ENCODE data around the gene CFAP97D1.

The CFAP97D1 gene

DNA sequence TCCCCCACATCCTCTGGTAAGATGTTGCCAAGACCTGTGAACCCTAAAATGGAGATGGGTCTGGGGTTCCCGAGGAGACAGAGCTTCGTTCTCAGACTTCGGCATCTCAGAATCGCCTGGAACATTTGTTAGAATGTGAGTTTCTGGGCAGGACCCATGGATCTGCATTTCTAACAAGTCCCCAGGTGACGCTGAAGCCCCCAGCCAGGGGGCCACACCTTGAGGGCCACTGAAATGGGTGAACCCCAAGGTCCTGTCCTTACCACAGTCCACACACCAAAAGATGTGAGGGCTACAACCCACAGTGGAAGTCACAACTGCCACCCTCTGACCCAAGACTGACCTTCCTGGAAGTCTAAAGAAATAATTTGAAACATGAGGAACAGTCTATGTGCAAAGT lies 38.7 kb downstream of the CFAP97D1 start:
- POLR2A ChIA-PET: interaction anchor here (2.3 kb wide), 1 partner anchor 12 kb away, joined by 9 read pairs; no protein-coding TSS in a partner anchor

DNA sequence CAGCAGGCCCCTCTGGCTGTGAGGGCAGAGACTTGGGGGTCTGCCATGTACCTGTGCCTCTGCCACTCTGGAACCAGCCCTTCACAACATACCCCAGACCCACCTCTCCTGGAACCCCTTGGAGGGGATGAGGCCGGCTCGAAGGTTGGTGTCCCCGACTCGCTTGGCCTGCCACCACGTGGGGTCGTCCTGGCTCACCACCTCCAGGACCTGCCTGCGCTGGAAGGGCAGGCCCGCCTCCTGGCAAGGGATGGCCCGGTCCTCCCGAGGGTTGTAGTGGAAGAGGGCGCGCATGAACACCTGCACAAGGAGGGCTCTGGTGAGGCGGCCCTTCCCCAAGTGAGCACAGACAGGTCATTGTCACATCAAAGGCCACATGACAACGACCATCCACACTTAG lies 40.5 kb downstream of the CFAP97D1 start:
- DNase-seq (ENCODE audit: extremely low spot score): no peak
- TF ChIP-seq ZNF384 (IDR thresholded peaks at IDR 0.05) (no peak), L3MBTL2 (conservative IDR thresholded peaks at IDR 0.05) (no peak), ELF4 (IDR thresholded peaks at IDR 0.05) (no peak), SP1 (IDR thresholded peaks at IDR 0.05) (no peak), SUZ12 (IDR thresholded peaks at IDR 0.05) (no peak), PKNOX1 (IDR thresholded peaks at IDR 0.05) (no peak), FOXA1 (IDR thresholded peaks at IDR 0.05) (no peak), FOXK2 (IDR thresholded peaks at IDR 0.05) (no peak), LEF1 (IDR thresholded peaks at IDR 0.05; ENCODE audit: borderline replicate concordance) (no peak), NFRKB (IDR thresholded peaks at IDR 0.05) (no peak), TARDBP (IDR thresholded peaks at IDR 0.05) (no peak), BHLHE40 (IDR thresholded peaks at IDR 0.05; ENCODE audit: borderline replicate concordance) (no peak), HDGF (IDR thresholded peaks at IDR 0.05; ENCODE audit: borderline replicate concordance) (no peak), FOXM1 (IDR thresholded peaks at IDR 0.05; ENCODE audit: borderline replicate concordance) (no peak), ARNT (IDR thresholded peaks at IDR 0.05) (no peak), CTBP1 (IDR thresholded peaks at IDR 0.05; ENCODE audit: borderline replicate concordance) (no peak)
- ChIA-PET POLR2A (no interaction called here), CTCF (no interaction called here)

More for the DNA sequence above, 38.7 kb downstream of the CFAP97D1 start:
- no peak for TF ChIP-seq FOXK2 (IDR thresholded peaks at IDR 0.05)
- no peak for TF ChIP-seq ELF4 (IDR thresholded peaks at IDR 0.05)
- TF ChIP-seq SUZ12 (IDR thresholded peaks at IDR 0.05): no peak
- no peak for TF ChIP-seq NFRKB (IDR thresholded peaks at IDR 0.05)
- no peak for TF ChIP-seq SP1 (IDR thresholded peaks at IDR 0.05)
- no peak for TF ChIP-seq L3MBTL2 (conservative IDR thresholded peaks at IDR 0.05)
- no peak for TF ChIP-seq TARDBP (IDR thresholded peaks at IDR 0.05)
- no peak for TF ChIP-seq HDGF (IDR thresholded peaks at IDR 0.05; ENCODE audit: borderline replicate concordance)
- TF ChIP-seq LEF1 (IDR thresholded peaks at IDR 0.05; ENCODE audit: borderline replicate concordance): no peak
- TF ChIP-seq PKNOX1 (IDR thresholded peaks at IDR 0.05): no peak
- TF ChIP-seq ZNF384 (IDR thresholded peaks at IDR 0.05): no peak
- TF ChIP-seq ARNT (IDR thresholded peaks at IDR 0.05): no peak
- TF ChIP-seq CTBP1 (IDR thresholded peaks at IDR 0.05; ENCODE audit: borderline replicate concordance): no peak
- TF ChIP-seq FOXM1 (IDR thresholded peaks at IDR 0.05; ENCODE audit: borderline replicate concordance): no peak
- TF ChIP-seq BHLHE40 (IDR thresholded peaks at IDR 0.05; ENCODE audit: borderline replicate concordance): no peak
- TF ChIP-seq FOXA1 (IDR thresholded peaks at IDR 0.05): no peak
- CTCF ChIA-PET: no interaction called here
- DNase-seq (ENCODE audit: extremely low spot score): no peak

DNA sequence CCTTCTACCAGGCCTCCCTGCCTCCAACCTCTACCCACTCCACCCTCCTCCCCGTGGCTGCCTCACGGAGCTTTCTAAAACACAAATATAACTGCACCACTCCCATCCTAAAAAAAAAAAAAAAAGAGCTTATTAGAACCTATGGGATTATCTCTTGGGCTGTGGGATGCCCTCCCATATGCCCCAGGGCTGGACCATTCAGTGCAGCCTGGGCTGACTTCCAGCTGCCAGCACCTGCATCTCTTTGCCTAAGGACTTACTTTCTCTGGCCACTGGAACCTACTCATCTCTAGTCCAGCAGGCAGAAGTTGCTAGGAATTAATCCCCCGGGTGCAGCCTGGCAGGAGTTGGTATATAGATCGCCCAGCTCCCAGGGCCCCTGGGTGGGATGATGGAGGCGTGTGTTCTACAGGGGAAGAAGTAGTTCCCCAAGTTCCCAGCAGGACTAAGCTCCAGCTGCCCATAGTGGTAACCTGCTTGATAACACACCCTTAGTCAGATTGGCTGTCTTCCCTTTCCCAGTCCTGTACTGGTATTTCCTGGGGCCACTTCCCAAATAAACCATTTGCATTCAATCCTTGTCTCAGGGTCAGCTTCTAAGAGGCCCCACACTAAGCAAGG lies 42.4 kb downstream of the CFAP97D1 start:
- CTCF ChIA-PET: no interaction called here
- no peak for TF ChIP-seq FOXM1 (IDR thresholded peaks at IDR 0.05; ENCODE audit: borderline replicate concordance)
- no peak for TF ChIP-seq CTBP1 (IDR thresholded peaks at IDR 0.05; ENCODE audit: borderline replicate concordance)
- no peak for TF ChIP-seq L3MBTL2 (conservative IDR thresholded peaks at IDR 0.05)
- TF ChIP-seq ARNT (IDR thresholded peaks at IDR 0.05): no peak
- no peak for TF ChIP-seq HDGF (IDR thresholded peaks at IDR 0.05; ENCODE audit: borderline replicate concordance)
- TF ChIP-seq PKNOX1 (IDR thresholded peaks at IDR 0.05): no peak
- TF ChIP-seq FOXA1 (IDR thresholded peaks at IDR 0.05): no peak
- TF ChIP-seq SP1 (IDR thresholded peaks at IDR 0.05): no peak
- no peak for TF ChIP-seq LEF1 (IDR thresholded peaks at IDR 0.05; ENCODE audit: borderline replicate concordance)
- no peak for TF ChIP-seq BHLHE40 (IDR thresholded peaks at IDR 0.05; ENCODE audit: borderline replicate concordance)
- no peak for TF ChIP-seq SUZ12 (IDR thresholded peaks at IDR 0.05)
- no peak for TF ChIP-seq FOXK2 (IDR thresholded peaks at IDR 0.05)
- TF ChIP-seq NFRKB (IDR thresholded peaks at IDR 0.05): no peak
- TF ChIP-seq ZNF384 (IDR thresholded peaks at IDR 0.05): no peak
- no peak for TF ChIP-seq TARDBP (IDR thresholded peaks at IDR 0.05)
- no peak for TF ChIP-seq ELF4 (IDR thresholded peaks at IDR 0.05)
- DNase-seq (ENCODE audit: extremely low spot score): no peak
- POLR2A ChIA-PET: no interaction called here

GRCh38 chr17:43823350-43824084 lies 43.3 kb downstream of the CFAP97D1 start:
- no peak for DNase-seq (ENCODE audit: extremely low spot score)
- ChIA-PET POLR2A (interaction anchor here (1.2 kb wide), 1 partner anchor 17 kb away, joined by 3 read pairs; no protein-coding TSS in a partner anchor), CTCF (no interaction called here)
- no peak for TF ChIP-seq FOXA1 (IDR thresholded peaks at IDR 0.05)
- no peak for TF ChIP-seq FOXM1 (IDR thresholded peaks at IDR 0.05; ENCODE audit: borderline replicate concordance)
- no peak for TF ChIP-seq TARDBP (IDR thresholded peaks at IDR 0.05)
- TF ChIP-seq HDGF (IDR thresholded peaks at IDR 0.05; ENCODE audit: borderline replicate concordance): no peak
- TF ChIP-seq SP1 (IDR thresholded peaks at IDR 0.05): no peak
- TF ChIP-seq L3MBTL2 (conservative IDR thresholded peaks at IDR 0.05): no peak
- TF ChIP-seq ARNT (IDR thresholded peaks at IDR 0.05): no peak
- no peak for TF ChIP-seq SUZ12 (IDR thresholded peaks at IDR 0.05)
- TF ChIP-seq ELF4 (IDR thresholded peaks at IDR 0.05): no peak
- TF ChIP-seq CTBP1 (IDR thresholded peaks at IDR 0.05; ENCODE audit: borderline replicate concordance): no peak
- TF ChIP-seq LEF1 (IDR thresholded peaks at IDR 0.05; ENCODE audit: borderline replicate concordance): no peak
- no peak for TF ChIP-seq PKNOX1 (IDR thresholded peaks at IDR 0.05)

DNA sequence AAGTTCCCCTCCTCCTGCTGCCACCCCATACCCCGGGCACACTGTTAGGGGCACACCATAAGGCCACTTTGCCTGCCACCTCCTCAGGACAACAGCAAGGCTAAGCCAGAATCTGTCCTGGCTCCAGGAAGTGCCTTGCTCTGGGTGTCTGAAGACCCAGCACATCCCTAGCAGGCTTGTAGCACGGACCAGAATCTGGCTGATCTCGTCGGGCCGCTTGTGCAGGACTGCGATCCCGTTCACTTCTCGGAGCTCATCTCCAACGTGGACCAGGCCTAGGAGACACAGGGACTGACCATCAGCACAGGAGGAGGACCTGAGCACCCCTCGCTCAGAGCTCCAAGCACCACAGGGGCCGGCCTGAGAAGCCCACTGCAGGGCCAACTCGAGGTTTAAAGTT lies 45.3 kb downstream of the CFAP97D1 start:
- ChIA-PET CTCF (no interaction called here), POLR2A (no interaction called here)
- TF ChIP-seq FOXA1 (IDR thresholded peaks at IDR 0.05): no peak
- no peak for TF ChIP-seq ELF4 (IDR thresholded peaks at IDR 0.05)
- TF ChIP-seq HDGF (IDR thresholded peaks at IDR 0.05; ENCODE audit: borderline replicate concordance): no peak
- no peak for TF ChIP-seq ZNF384 (IDR thresholded peaks at IDR 0.05)
- no peak for TF ChIP-seq L3MBTL2 (conservative IDR thresholded peaks at IDR 0.05)
- TF ChIP-seq FOXK2 (IDR thresholded peaks at IDR 0.05): no peak
- TF ChIP-seq NFRKB (IDR thresholded peaks at IDR 0.05): no peak
- no peak for TF ChIP-seq LEF1 (IDR thresholded peaks at IDR 0.05; ENCODE audit: borderline replicate concordance)
- no peak for TF ChIP-seq CTBP1 (IDR thresholded peaks at IDR 0.05; ENCODE audit: borderline replicate concordance)
- no peak for TF ChIP-seq TARDBP (IDR thresholded peaks at IDR 0.05)
- no peak for TF ChIP-seq SP1 (IDR thresholded peaks at IDR 0.05)
- TF ChIP-seq FOXM1 (IDR thresholded peaks at IDR 0.05; ENCODE audit: borderline replicate concordance): no peak
- no peak for TF ChIP-seq ARNT (IDR thresholded peaks at IDR 0.05)
- no peak for TF ChIP-seq SUZ12 (IDR thresholded peaks at IDR 0.05)
- no peak for TF ChIP-seq BHLHE40 (IDR thresholded peaks at IDR 0.05; ENCODE audit: borderline replicate concordance)
- TF ChIP-seq PKNOX1 (IDR thresholded peaks at IDR 0.05): no peak
- no peak for DNase-seq (ENCODE audit: extremely low spot score)

Measured in HEK293T (cell line).